Large intestine (tissue), 3 donors: Measurements from ENCODE around the gene CSGALNACT2. TPM values are rescaled to one million over a fixed set of nuclear protein-coding genes. Genes with fewer than 3 reads are reported as not detected.

ENCODE experiments used
- DNase-seq, 2 donors: peaks; one replicate each; pipeline versions ENCODE4 v3.0.0 to v3.0.0-alpha.2; 2013
- H3K27ac ChIP-seq: one replicate; pipeline ENCODE4 v1.5.1; 2013; ENCODE audit warnings: low read length
- H3K27me3 ChIP-seq: 2 replicates; pipeline ENCODE4 v1.6.1; 2013; ENCODE audit warnings: low read length; ENCODE audit not compliant: control insufficient read depth, insufficient read depth
- H3K36me3 ChIP-seq: 2 replicates; pipeline ENCODE4 v1.6.1; 2013; ENCODE audit warnings: low read length; ENCODE audit not compliant: control insufficient read depth, insufficient read depth
- H3K4me1 ChIP-seq: one replicate; pipeline ENCODE4 v1.6.1; 2013; ENCODE audit warnings: low read length; ENCODE audit not compliant: control insufficient read depth, insufficient read depth
- H3K4me3 ChIP-seq: one replicate; pipeline ENCODE4 v1.5.1; 2013; ENCODE audit warnings: low read length
- H3K9me3 ChIP-seq: one replicate; pipeline ENCODE4 v1.6.1; 2013; ENCODE audit warnings: mild to moderate bottlenecking, low read depth, low read length, moderate library complexity; ENCODE audit not compliant: control insufficient read depth
- whole genome bisulfite sequencing: methylation state at CpG from one replicate; pipeline ENCODE4 v1.1.5; 2013; ENCODE audit warnings: low lambda C conversion rate; ENCODE audit not compliant: insufficient coverage; 5-methylcytosine and 5-hydroxymethylcytosine counted together
- polyA plus RNA-seq: library from polyadenylated mRNA; unstranded; fragments of 120-200 nt; gene quantifications from one replicate; pipeline ENCODE4 v1.2.1, GENCODE V29; 2013

The CSGALNACT2 gene
- polyA plus RNA-seq, 1 donor = 18.2 TPM

- Histone ChIP-seq H3K4me3 (no peak overlapping the region), H3K9me3 (peaks cover 4% of the 10 kb centered on the region), H3K36me3 (no peaks in the 10 kb centered on the region), H3K27me3 (peaks cover 49% of the 10 kb centered on the region), H3K4me1 (no peaks in the 10 kb centered on the region), H3K27ac (no peak overlapping the region)
- DNase-seq = no peak
- no CpG with 5 or more reads among the region's 8 CpGs for WGBS
These were observed 92.8 kb downstream of the CSGALNACT2 start for GRCh38 chr10:43230909-43231522.

- Histone ChIP-seq H3K27me3 (peaks cover 49% of the 10 kb centered on the region), H3K9me3 (peaks cover 4% of the 10 kb centered on the region), H3K4me3 (no peak overlapping the region), H3K27ac (no peak overlapping the region), H3K36me3 (no peaks in the 10 kb centered on the region), H3K4me1 (no peaks in the 10 kb centered on the region)
- WGBS = no CpG with 5 or more reads among the region's 6 CpGs
- no peak for DNase-seq
These were observed 93.4 kb downstream of the CSGALNACT2 start for GRCh38 chr10:43231523-43232078.

DNA sequence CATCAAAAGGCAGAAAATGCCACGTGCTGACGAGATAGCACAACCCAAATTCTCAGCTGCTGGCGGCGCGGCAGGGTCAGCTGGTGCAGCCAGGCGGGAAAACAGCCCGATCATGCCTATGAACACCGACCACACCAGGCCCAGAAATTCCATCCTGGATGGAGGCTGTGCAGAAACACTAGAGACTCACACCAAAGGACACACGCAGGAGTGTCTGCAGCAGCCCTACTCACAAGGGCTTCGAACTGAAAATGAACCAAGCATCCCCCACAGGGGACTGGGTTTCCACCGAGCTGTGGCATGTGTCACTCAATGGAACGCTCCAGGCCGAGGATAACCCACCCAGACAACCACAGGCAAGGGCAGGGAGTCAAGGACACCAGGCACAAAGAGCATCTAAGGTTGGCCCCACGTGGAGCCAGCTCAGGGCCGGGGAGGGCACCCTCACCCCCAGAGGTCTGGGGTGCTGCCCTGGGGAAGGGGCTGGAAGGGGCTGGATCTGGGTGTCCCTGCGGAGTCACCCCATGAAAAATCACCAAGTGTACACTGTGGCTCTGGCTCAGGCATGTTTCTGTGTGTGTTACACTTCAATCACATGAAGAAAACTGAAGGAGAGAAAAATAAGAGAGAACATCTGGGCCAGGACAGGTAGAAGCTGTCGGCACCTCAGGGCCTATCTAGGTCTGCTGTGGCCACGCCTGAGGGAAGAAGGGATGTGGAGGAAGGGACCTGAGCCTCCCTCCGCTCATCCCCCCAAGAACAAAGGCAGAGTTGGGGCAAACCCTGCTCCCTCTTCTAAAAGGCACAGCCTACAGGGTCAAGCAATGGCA is 95.6 kb downstream of the CSGALNACT2 start:
- Histone ChIP-seq H3K9me3 (peaks cover 4% of the 10 kb centered on the region), H3K36me3 (no peaks in the 10 kb centered on the region), H3K4me3 (no peak overlapping the region), H3K27ac (no peak overlapping the region), H3K4me1 (no peaks in the 10 kb centered on the region), H3K27me3 (peaks cover 31% of the 10 kb centered on the region)
- DNase-seq = no peak
- 80% methylated on average over 1 of the region's 19 CpGs for WGBS

- WGBS = no CpG with 5 or more reads among the region's 9 CpGs
- Histone ChIP-seq H3K36me3 (no peaks in the 10 kb centered on the region), H3K27me3 (peaks cover 24% of the 10 kb centered on the region), H3K27ac (no peak overlapping the region), H3K9me3 (peaks cover 4% of the 10 kb centered on the region), H3K4me1 (no peaks in the 10 kb centered on the region), H3K4me3 (no peak overlapping the region)
- no peak for DNase-seq
These were observed 96.3 kb downstream of the CSGALNACT2 start for GRCh38 chr10:43234471-43235041.

Other genes starting within 250 kb of the CSGALNACT2 start
- gene RET, start 61.4 kb upstream of the CSGALNACT2 start, polyA plus RNA-seq = 20.1 TPM
- 1.5 TPM for gene RASGEF1A, start 128.6 kb downstream of the CSGALNACT2 start, polyA plus RNA-seq
- gene FXYD4, start 233.2 kb downstream of the CSGALNACT2 start, polyA plus RNA-seq = not detected